Endodermal cell (in vitro differentiated cells): ENCODE results near the gene DOP1A. TPM values are rescaled to one million over a fixed set of nuclear protein-coding genes. Genes with fewer than 3 reads are reported as not detected.
A peak's percentile ranks its signal among the peaks of the same experiment; 100 is the strongest.

Experiments
- DNase-seq: peaks from one replicate; pipeline ENCODE4 v3.0.0-alpha.2; 2017
- H3K27ac ChIP-seq: 2 replicates; pipeline ENCODE4 v1.5.1; 2013; ENCODE audit warnings: mild to moderate bottlenecking, low read depth, low read length, moderate library complexity
- H3K27me3 ChIP-seq: 2 replicates; pipeline ENCODE4 v1.6.1; 2013; ENCODE audit warnings: mild to moderate bottlenecking, low read length, moderate library complexity; ENCODE audit not compliant: insufficient read depth, control insufficient read depth, poor library complexity, severe bottlenecking
- H3K36me3 ChIP-seq: 2 replicates; pipeline ENCODE4 v1.7.0; 2013; ENCODE audit warnings: mild to moderate bottlenecking, low read length, moderate library complexity; ENCODE audit not compliant: control insufficient read depth, insufficient read depth
- H3K4me1 ChIP-seq: one replicate; pipeline ENCODE4 v1.7.0; 2013; ENCODE audit warnings: low read length; ENCODE audit not compliant: control insufficient read depth, insufficient read depth
- H3K4me3 ChIP-seq: 2 replicates; pipeline ENCODE4 v1.5.1; 2013; ENCODE audit warnings: mild to moderate bottlenecking, low read length, moderate library complexity
- H3K9ac ChIP-seq: 2 replicates; pipeline ENCODE4 v1.6.1; 2013; ENCODE audit warnings: mild to moderate bottlenecking, low read length, moderate library complexity; ENCODE audit not compliant: poor library complexity, severe bottlenecking; ENCODE audit errors: extremely low read depth
- H3K9me3 ChIP-seq: 2 replicates; pipeline ENCODE4 v1.6.1; 2013; ENCODE audit warnings: mild to moderate bottlenecking, low read length, moderate library complexity; ENCODE audit not compliant: control insufficient read depth
- H3K27ac Mint-ChIP-seq: 2 replicates; pipeline ENCODE4 v1.8.0; 2020; ENCODE audit warnings: mixed read lengths
- H3K27me3 Mint-ChIP-seq: 2 replicates; pipeline ENCODE4 v1.8.0; 2021; ENCODE audit warnings: mild to moderate bottlenecking, mixed read lengths; ENCODE audit not compliant: insufficient read depth
- H3K36me3 Mint-ChIP-seq: 2 replicates; pipeline ENCODE4 v1.8.0; 2020; ENCODE audit warnings: low read depth, mixed read lengths
- H3K4me1 Mint-ChIP-seq: 2 replicates; pipeline ENCODE4 v1.8.0; 2020; ENCODE audit warnings: mixed read lengths
- H3K4me3 Mint-ChIP-seq: 2 replicates; pipeline ENCODE4 v1.8.0; 2020; ENCODE audit warnings: mild to moderate bottlenecking, moderate library complexity, mixed read lengths
- H3K9me3 Mint-ChIP-seq: 2 replicates; pipeline ENCODE4 v1.8.0; 2020; ENCODE audit warnings: mild to moderate bottlenecking, mixed read lengths
- CTCF ChIP-seq: fragments of 200-600 bp; sonication (generic); conservative IDR thresholded peaks from 2 replicates; pipeline ENCODE4 v1.5.0; 2021; ENCODE audit warnings: antibody characterized with exemption, mild to moderate bottlenecking
- WGBS, 2 experiments: methylation state at CpG; one replicate each; pipeline versions ENCODE4 v1.1.5 to v1.1.7; 2013; ENCODE audit warnings: missing lambda C conversion rate in 2 of 2, mixed read lengths in 1 of 2; ENCODE audit not compliant: insufficient coverage in 1 of 2, insufficient read length in 1 of 2; 5-methylcytosine and 5-hydroxymethylcytosine counted together
- total RNA-seq, 2 donors: library from RNA; stranded (reverse); fragmentation: NEBNext Ultra II Directional in 1 of 2; extraction: Animal tissue kit (Norgen Biotek cat#: 25700) in 1 of 2; gene quantifications; 2 replicates in 1 of 2; 3 replicates in 1 of 2; pipeline ENCODE4 v1.2.1, GENCODE V29; 2021

The DOP1A gene
- total RNA-seq, 2 donors from 2014 or later = 32.2 to 36.0 TPM

- DNase-seq = no peak
- TF ChIP-seq CTCF = no peak
- H3K4me3 Mint-ChIP-seq = peak overlapping the region; percentile 98
- no peaks in the 10 kb centered on the region for H3K27me3 Mint-ChIP-seq
- H3K27me3 ChIP-seq = no peaks in the 10 kb centered on the region
- no peak overlapping the region for H3K27ac ChIP-seq
- H3K36me3 Mint-ChIP-seq = peaks cover 53% of the 10 kb centered on the region
- H3K4me1 Mint-ChIP-seq = peaks cover 37% of the 10 kb centered on the region
- 0 to 1% methylated on average over 1 to 4 of the region's 4 CpGs for WGBS, 2 experiments
- H3K4me3 ChIP-seq = peak overlapping the region; percentile 99
- H3K9ac ChIP-seq = peak overlapping the region; percentile 97
- H3K27ac Mint-ChIP-seq = peak overlapping the region; percentile 99
- H3K4me1 ChIP-seq = peaks cover 2% of the 10 kb centered on the region
- H3K36me3 ChIP-seq = peaks cover 56% of the 10 kb centered on the region
- H3K9me3 Mint-ChIP-seq = no peaks in the 10 kb centered on the region
- peaks cover 6% of the 10 kb centered on the region for H3K9me3 ChIP-seq
These were observed 125.0 kb downstream of the DOP1A start for GRCh38 chr6:83192456-83192855.

GRCh38 chr6:83192871-83193746 lies 125.6 kb downstream of the DOP1A start, which contains the start of the genes PGM3 and RWDD2A:
Gene PGM3 (minus strand): TSS chr6:83193265. CDS start chr6:83191012, 2,253 bp downstream.
Gene RWDD2A (plus strand): TSS chr6:83193357. CDS start chr6:83194452, 1,095 bp downstream.
- peaks cover 6% of the 10 kb centered on the region for H3K9me3 ChIP-seq
- 0% methylated on average over 47 to 88 of the region's 88 CpGs for WGBS, 2 experiments

More at GRCh38 chr6:83192871-83193746, 125.6 kb downstream of the DOP1A start, which contains the start of the genes PGM3 and RWDD2A:
- no peaks in the 10 kb centered on the region for H3K9me3 Mint-ChIP-seq
- H3K36me3 Mint-ChIP-seq = peaks cover 54% of the 10 kb centered on the region
- DNase-seq = peak; percentile 97
- peak within 1 kb of the TSS; percentile 99 for H3K27ac Mint-ChIP-seq
- peaks cover 37% of the 10 kb centered on the region for H3K4me1 Mint-ChIP-seq
- no peak for TF ChIP-seq CTCF
- peak within 1 kb of the TSS; percentile 54 for H3K27ac ChIP-seq
- H3K27me3 Mint-ChIP-seq = no peaks in the 10 kb centered on the region
- H3K4me1 ChIP-seq = peaks cover 2% of the 10 kb centered on the region
- peak within 1 kb of the TSS; percentile 98 for H3K4me3 Mint-ChIP-seq
- peaks cover 53% of the 10 kb centered on the region for H3K36me3 ChIP-seq
- H3K27me3 ChIP-seq = no peaks in the 10 kb centered on the region
- peak within 1 kb of the TSS; percentile 97 for H3K9ac ChIP-seq
- peak within 1 kb of the TSS; percentile 99 for H3K4me3 ChIP-seq
